A549 (cell line): ENCODE measurements around the gene FXN. TPM values are rescaled to one million over a fixed set of nuclear protein-coding genes. Genes with fewer than 3 reads are reported as not detected.
"Not testable (repeated sequence)": the region's sequence is repeated elsewhere in the genome, so short reads cannot be mapped to it uniquely, and the experiment has no call there.

Experiments used
- ATAC-seq, 2 experiments: fragments of 200-7000 bp in 1 of 2; fragments of >200 bp in 1 of 2; cut with Nextera tagmentation in 1 of 2; cut with Tn5 transposase in 1 of 2; 3 replicates each; pipeline versions ENCODE4 v1.8.0 to v1.9.1; 2018 to 2020; ENCODE audit warnings: mild to moderate bottlenecking in 1 of 2, moderate library complexity in 1 of 2
- CTCF ChIA-PET: fragments of 300-600 bp; sonication (Branson Sonifier 250); formaldehyde crosslinking; extraction: SDS; loops from one replicate; lab custom pipeline; 2021; ENCODE audit warnings: antibody characterized with exemption, inconsistent platforms; lab: Yijun Ruan, JAX
- POLR2A ChIA-PET: fragments of 350-600 bp; formaldehyde crosslinking; extraction: SDS; loops from one replicate; lab custom pipeline; 2021; ENCODE audit warnings: antibody characterized with exemption, inconsistent platforms; lab: Yijun Ruan, JAX
- DNase-seq, 2 experiments: peaks; one replicate each; pipeline versions ENCODE4 v3.0.0 to v3.0.0-alpha.2; 2011 to 2016; ENCODE audit warnings: low read depth in 1 of 2, low spot score in 1 of 2
- FAIRE-seq: peaks from 2 replicates; lab custom pipeline; 2011; peaks lifted over from hg19 to GRCh38; lab: Jason Lieb, UNC
- H3K27ac ChIP-seq, 2 experiments: fragments of >200 bp; sonication (Bioruptor Twin); formaldehyde crosslinking; 3 replicates each; pipeline ENCODE4 v1.5.1; 2016 to 2017
- H3K4me1 ChIP-seq: fragments of >200 bp; sonication (Bioruptor Twin); formaldehyde crosslinking; 3 replicates; pipeline ENCODE4 v1.6.1; 2016
- H3K4me2 ChIP-seq: fragments of >200 bp; sonication (Bioruptor Twin); formaldehyde crosslinking; 3 replicates; pipeline ENCODE4 v1.6.1; 2016
- H3K4me3 ChIP-seq: fragments of >200 bp; sonication (Bioruptor Twin); formaldehyde crosslinking; 3 replicates; pipeline ENCODE4 v1.5.1; 2016
- H3K9me3 ChIP-seq: fragments of >200 bp; sonication (Bioruptor Twin); formaldehyde crosslinking; 3 replicates; pipeline ENCODE4 v1.6.1; 2016
- EHMT2 ChIP-seq: fragments of 200-600 bp; sonication (generic); IDR thresholded peaks from 2 replicates; pipeline ENCODE4 v1.6.1; 2016; ENCODE audit warnings: antibody characterized with exemption, low read depth, mild to moderate bottlenecking, moderate library complexity
- FOSL2 ChIP-seq, 2 experiments: fragments of 450-650 bp in 1 of 2; fragments of >200 bp in 1 of 2; sonication (Bioruptor Twin) in 1 of 2; formaldehyde crosslinking; IDR thresholded peaks; 2 replicates each; pipeline versions ENCODE4 v1.5.0 to v1.6.1; 2016 to 2020; ENCODE audit warnings: mild to moderate bottlenecking in 1 of 2, moderate library complexity in 1 of 2
- GATA3 ChIP-seq: IDR thresholded peaks from 2 replicates; pipeline ENCODE4 v1.6.1; 2012; ENCODE audit warnings: borderline replicate concordance
- HMGXB4 ChIP-seq: fragments of 250-450 bp; sonication (Bioruptor Pico); IDR thresholded peaks from 2 replicates; pipeline ENCODE4 v1.5.0; 2021; ENCODE audit warnings: mild to moderate bottlenecking, moderate library complexity, borderline replicate concordance
- HOXB13 ChIP-seq: fragments of 250-450 bp; sonication (Bioruptor Pico); IDR thresholded peaks from 2 replicates; pipeline ENCODE4 v1.5.0; 2020; ENCODE audit warnings: low read depth, mild to moderate bottlenecking, moderate library complexity
- NFE2L2 ChIP-seq: fragments of 150-350 bp; conservative IDR thresholded peaks from 2 replicates; pipeline ENCODE4 v1.6.1; 2014; ENCODE audit warnings: low read length
- POLR2A ChIP-seq: IDR thresholded peaks from 2 replicates; pipeline ENCODE4 v1.6.1; 2012; ENCODE audit warnings: mild to moderate bottlenecking, low read length
- REST ChIP-seq: fragments of 200-600 bp; sonication (generic); IDR thresholded peaks from 2 replicates; pipeline ENCODE4 v1.6.1; 2016; ENCODE audit warnings: antibody characterized with exemption, mild to moderate bottlenecking, moderate library complexity
- RNF2 ChIP-seq: fragments of 200-600 bp; sonication (generic); IDR thresholded peaks from 2 replicates; pipeline ENCODE4 v1.6.1; 2016; ENCODE audit warnings: low read depth, mild to moderate bottlenecking, antibody characterized with exemption, moderate library complexity, borderline replicate concordance
- TFCP2L1 ChIP-seq: fragments of 250-450 bp; sonication (Bioruptor Pico); IDR thresholded peaks from 2 replicates; pipeline ENCODE4 v1.5.0; 2021; ENCODE audit warnings: mild to moderate bottlenecking
- USF2 ChIP-seq: fragments of 450-650 bp; IDR thresholded peaks from 2 replicates; pipeline ENCODE4 v1.6.1; 2014; ENCODE audit warnings: antibody characterized with exemption
- WGBS: methylation state at CpG from one replicate; pipeline ENCODE4 v1.1.6; 2017; ENCODE audit errors: missing lambda C conversion rate; 5-methylcytosine and 5-hydroxymethylcytosine counted together
- polyA plus RNA-seq, 4 experiments: library from polyadenylated mRNA; depleted of rRNA in 3 of 4; stranded (reverse); fragments of >200 nt; fragmentation: RNase III in 1 of 4; extraction: RNeasy Plus Mini Kit Qiagen cat#74134 plus additional on column Dnase treatment in 1 of 4; gene quantifications; 2 replicates in 3 of 4; 3 replicates in 1 of 4; pipeline ENCODE4 v1.2.3, GENCODE V29; 2011 to 2017

FXN gene
- polyA plus RNA-seq, 2 of the 4 experiments (the other 2 are of a cell fraction), result 22.5 to 26.0 TPM

GRCh38 chr9:69109152-69109551, 73.6 kb downstream of the FXN start (continued):
- no peak for TF ChIP-seq USF2
- no peak for TF ChIP-seq TFCP2L1 (CRISPR knock-in tag)

GRCh38 chr9:69112646-69113045, 77.1 kb downstream of the FXN start:
- CTCF ChIA-PET, result interaction anchor here (0.7 to 1.3 kb wide), 3 partner anchors 70 to 141 kb away, joined by 3 to 4 read pairs (median 4); no protein-coding TSS in a partner anchor
- H3K4me1 ChIP-seq, H3K4me2 ChIP-seq, H3K9me3 ChIP-seq, ATAC-seq, H3K27ac ChIP-seq, DNase-seq, H3K4me3 ChIP-seq, POLR2A ChIA-PET, FAIRE-seq: not testable (repeated sequence)
- WGBS, result 96% methylated on average over 17 of the region's 17 CpGs

- no peak overlapping the region for H3K27ac ChIP-seq
- TF ChIP-seq HOXB13 (CRISPR knock-in tag) (no peak), FOSL2 (IDR thresholded peaks at IDR 0.05) (no peak), FOSL2 (CRISPR knock-in tag; IDR thresholded peaks at IDR 0.05) (peak; percentile 21; the same call in 1 of the 2 replicates)
- ChIA-PET POLR2A (no interaction called here), CTCF (no interaction called here)
- 84% methylated on average over 1 of the region's 1 CpG for whole genome bisulfite sequencing
- H3K9me3 ChIP-seq, result no peaks in the 10 kb centered on the region
- H3K4me3 ChIP-seq, result no peak overlapping the region
- peaks cover 5% of the 10 kb centered on the region for H3K4me1 ChIP-seq
- no peak overlapping the region for H3K4me2 ChIP-seq
- ATAC-seq (no peak), DNase-seq (no peak), FAIRE-seq (no peak)
These were observed 80.1 kb downstream of the FXN start for GRCh38 chr9:69115621-69116020.

GRCh38 chr9:69118656-69119055, 83.1 kb downstream of the FXN start:
- ATAC-seq (no peak), FAIRE-seq (no peak), DNase-seq (no peak)
- TF ChIP-seq RNF2, result no peak
- TF ChIP-seq REST, result no peak
- TF ChIP-seq POLR2A, result no peak
- TF ChIP-seq FOSL2 (IDR thresholded peaks at IDR 0.05), result no peak
- no peak for TF ChIP-seq FOSL2 (CRISPR knock-in tag; IDR thresholded peaks at IDR 0.05)
- TF ChIP-seq EHMT2, result no peak
- TF ChIP-seq NFE2L2, result no peak
- no peak for TF ChIP-seq GATA3
- TF ChIP-seq HMGXB4 (CRISPR knock-in tag), result no peak
- no peak for TF ChIP-seq HOXB13 (CRISPR knock-in tag)
- Histone ChIP-seq H3K9me3 (no peaks in the 10 kb centered on the region), H3K4me1 (peaks cover 10% of the 10 kb centered on the region), H3K4me3 (no peak overlapping the region), H3K4me2 (no peak overlapping the region), H3K27ac (no peak overlapping the region)
- CTCF ChIA-PET, result interaction anchor here (1.3 to 1.8 kb wide), 2 partner anchors 13 to 75 kb away, joined by 4 to 5 read pairs; no protein-coding TSS in a partner anchor
- 81% methylated on average over 11 of the region's 11 CpGs for WGBS
- POLR2A ChIA-PET, result interaction anchor here (0.7 kb wide), 1 partner anchor 351 kb away, joined by 4 read pairs; no protein-coding TSS in a partner anchor
